HCT116 (cell line): ENCODE data around the gene CBFA2T3. TPM values are rescaled to one million over a fixed set of nuclear protein-coding genes. Genes with fewer than 3 reads are reported as not detected.

Experiments used
- ATAC-seq: fragments of 200-7000 bp; cut with Tn5 transposase; 2 replicates; pipeline ENCODE4 v1.9.1; 2020; ENCODE audit warnings: mild to moderate bottlenecking, moderate library complexity
- BruUV-seq: library from RNA; stranded (reverse); fragments of 400-500 nt; replicated peaks from 2 replicates; lab custom pipeline; 2021; lab: Mats Ljungman, UMichigan
- CTCF ChIA-PET: fragments of 300-600 bp; sonication (Branson Sonifier 250); formaldehyde crosslinking; loops from one replicate; lab custom pipeline; 2021; ENCODE audit warnings: antibody characterized with exemption; lab: Charles Lee
- POLR2A ChIA-PET: fragments of 300-600, 350-600 bp; sonication (Branson Sonifier 250); formaldehyde crosslinking; loops from one replicate; lab custom pipeline; 2021; ENCODE audit warnings: antibody characterized with exemption; lab: Charles Lee
- RAD21 ChIA-PET, 2 experiments: fragments of 300-600 bp; sonication (Branson Sonifier 250); formaldehyde crosslinking; loops; one replicate each; lab custom pipeline; 2023; ENCODE audit warnings: low total read pairs in 2 of 2; ENCODE audit not compliant: uncharacterized antibody in 2 of 2, unreplicated experiment in 2 of 2, low non-redundant PET in 1 of 2; lab: Charles Lee
- DNase-seq: peaks from one replicate; pipeline ENCODE4 v3.0.0-alpha.2; 2010; ENCODE audit warnings: low read depth, low spot score
- H2AFZ ChIP-seq: fragments of 200-600 bp; shearing (Covaris generic), sonication (generic); 2 replicates; pipeline ENCODE4 v1.6.1; 2017; ENCODE audit warnings: low read depth, mixed run types, mixed read lengths, antibody characterized with exemption, low read length; ENCODE audit not compliant: poor library complexity, severe bottlenecking
- H3K27ac ChIP-seq: 2 replicates; pipeline ENCODE4 v1.5.1; 2012; ENCODE audit warnings: low read depth, low read length
- H3K27me3 ChIP-seq: fragments of 200-600 bp; sonication (generic); 2 replicates; pipeline ENCODE4 v1.6.1; 2016; ENCODE audit warnings: mixed run types, low read length, mixed read lengths; ENCODE audit not compliant: insufficient read depth
- H3K36me3 ChIP-seq, 2 experiments: fragments of 200-500 bp in 1 of 2; fragments of 200-600 bp in 1 of 2; sonication (Bioruptor generic) in 1 of 2; sonication (generic) in 1 of 2; 2 replicates each; pipeline versions ENCODE4 v1.5.1 to v1.6.1; 2014 to 2016; ENCODE audit warnings: low read length in 2 of 2, inconsistent platforms in 1 of 2, mixed read lengths in 1 of 2, mixed run types in 1 of 2; ENCODE audit not compliant: insufficient read depth in 2 of 2, control insufficient read depth in 1 of 2
- H3K4me1 ChIP-seq, 2 experiments: fragments of 200-600 bp in 1 of 2; sonication (generic) in 1 of 2; 2 replicates each; pipeline versions ENCODE4 v1.5.1 to v1.6.1; 2012 to 2017; ENCODE audit warnings: low read length in 2 of 2, inconsistent platforms in 1 of 2, mild to moderate bottlenecking in 1 of 2, mixed read lengths in 1 of 2, mixed run types in 1 of 2, moderate library complexity in 1 of 2; ENCODE audit not compliant: insufficient read depth in 2 of 2, control insufficient read depth in 1 of 2
- H3K4me2 ChIP-seq: fragments of 200-600 bp; sonication (generic); 2 replicates; pipeline ENCODE4 v1.6.1; 2017; ENCODE audit warnings: mixed run types, low read length, mixed read lengths
- H3K4me3 ChIP-seq, 2 experiments: fragments of 200-600 bp in 1 of 2; sonication (generic) in 1 of 2; replicated peaks in 1 of 2; 2 replicates each; pipeline ENCODE4 v1.5.1; 2011 to 2016; ENCODE audit warnings: low read length in 2 of 2, control low read depth in 1 of 2, low read depth in 1 of 2, mild to moderate bottlenecking in 1 of 2, mixed read lengths in 1 of 2, mixed run types in 1 of 2
- H3K79me2 ChIP-seq: fragments of 200-600 bp; sonication (generic); 2 replicates; pipeline ENCODE4 v1.6.1; 2017; ENCODE audit warnings: mild to moderate bottlenecking, mixed run types, low read length, moderate library complexity, mixed read lengths; ENCODE audit not compliant: insufficient read depth
- H3K9ac ChIP-seq: fragments of 200-600 bp; sonication (generic); 2 replicates; pipeline ENCODE4 v1.6.1; 2016; ENCODE audit warnings: low read length, mixed read lengths
- H3K9me2 ChIP-seq: fragments of 200-600 bp; sonication (generic), shearing (Covaris generic); 2 replicates; pipeline ENCODE4 v1.6.1; 2017; ENCODE audit warnings: mixed run types, mild to moderate bottlenecking, moderate library complexity; ENCODE audit not compliant: insufficient read depth
- H3K9me3 ChIP-seq, 2 experiments: fragments of 200-500 bp in 1 of 2; fragments of 200-600 bp in 1 of 2; sonication (Bioruptor generic) in 1 of 2; sonication (generic) in 1 of 2; 2 replicates each; pipeline ENCODE4 v1.6.1; 2014 to 2017; ENCODE audit warnings: low read length in 2 of 2, mixed read lengths in 2 of 2, inconsistent platforms in 1 of 2, low read depth in 1 of 2, mild to moderate bottlenecking in 1 of 2, mixed run types in 1 of 2, moderate library complexity in 1 of 2; ENCODE audit not compliant: control insufficient read depth in 1 of 2, insufficient read depth in 1 of 2
- H4K20me1 ChIP-seq: fragments of 200-600 bp; sonication (generic), shearing (Covaris generic); 2 replicates; pipeline ENCODE4 v1.6.1; 2017; ENCODE audit warnings: mixed run types, mild to moderate bottlenecking, moderate library complexity; ENCODE audit not compliant: insufficient read depth
- EGR1 ChIP-seq: IDR thresholded peaks from 2 replicates; pipeline ENCODE4 v1.6.1; 2012; ENCODE audit warnings: low read depth
- ELF1 ChIP-seq: IDR thresholded peaks from 2 replicates; pipeline ENCODE4 v1.6.1; 2012; ENCODE audit warnings: low read depth, borderline replicate concordance
- EZH2 ChIP-seq: fragments of 200-600 bp; sonication (generic); IDR thresholded peaks from 2 replicates; pipeline ENCODE4 v1.6.1; 2017; ENCODE audit warnings: antibody characterized with exemption, mixed run types
- EZH2phosphoT487 ChIP-seq: fragments of 200-600 bp; IDR thresholded peaks from 2 replicates; pipeline ENCODE4 v1.6.1; 2018; ENCODE audit warnings: antibody characterized with exemption, borderline replicate concordance
- FOSL1 ChIP-seq: IDR thresholded peaks from 2 replicates; pipeline ENCODE4 v1.6.1; 2012; ENCODE audit warnings: low read depth
- JUND ChIP-seq: IDR thresholded peaks from 2 replicates; pipeline ENCODE4 v1.6.1; 2012
- MAX ChIP-seq: IDR thresholded peaks from 2 replicates; pipeline ENCODE4 v1.6.1; 2012
- POLR2AphosphoS5 ChIP-seq: IDR thresholded peaks from 2 replicates; pipeline ENCODE4 v1.6.1; 2011; ENCODE audit warnings: mild to moderate bottlenecking, low read depth, low read length, moderate library complexity
- RAD21 ChIP-seq: IDR thresholded peaks from 2 replicates; pipeline ENCODE4 v1.6.1; 2012; ENCODE audit warnings: low read depth, mild to moderate bottlenecking
- SP1 ChIP-seq: IDR thresholded peaks from 2 replicates; pipeline ENCODE4 v1.6.1; 2012; ENCODE audit warnings: low read depth
- SRF ChIP-seq: IDR thresholded peaks from 2 replicates; pipeline ENCODE4 v1.6.1; 2012; ENCODE audit warnings: low read depth
- YY1 ChIP-seq: IDR thresholded peaks from 2 replicates; pipeline ENCODE4 v1.6.1; 2011; ENCODE audit warnings: low read length, low read depth, moderate library complexity, mild to moderate bottlenecking; ENCODE audit not compliant: insufficient replicate concordance; ENCODE audit errors: extremely low read depth
- ZFX ChIP-seq: fragments of 450-650 bp; IDR thresholded peaks from 2 replicates; pipeline ENCODE4 v1.6.1; 2017
- ZNF274 ChIP-seq: fragments of 200-500 bp; sonication (Bioruptor generic); IDR thresholded peaks from 2 replicates; pipeline ENCODE4 v1.6.1; 2014; ENCODE audit warnings: mild to moderate bottlenecking, low read depth, low read length, inconsistent platforms
- intact Hi-C: fragments of 100-400 bp; cut with micrococcal nuclease; formaldehyde crosslinking; loops from 2 replicates; pipeline ENCODE4 v1.10.0; 2022
- total RNA-seq: library from RNA; stranded (reverse); gene quantifications from one replicate; pipeline ENCODE4 v1.2.1, GENCODE V29; 2021; ENCODE audit not compliant: unreplicated experiment
- TF ChIP-seq, protein P1 (sequence below): IDR thresholded peaks from 2 replicates; pipeline ENCODE4 v1.6.1; 2011; ENCODE audit warnings: mild to moderate bottlenecking, low read length, moderate library complexity; ENCODE audit not compliant: insufficient replicate concordance; ENCODE audit errors: extremely low read depth

CBFA2T3 gene
- total RNA-seq, 1 experiment from 2014 or later, result 19.1 TPM

DNA sequence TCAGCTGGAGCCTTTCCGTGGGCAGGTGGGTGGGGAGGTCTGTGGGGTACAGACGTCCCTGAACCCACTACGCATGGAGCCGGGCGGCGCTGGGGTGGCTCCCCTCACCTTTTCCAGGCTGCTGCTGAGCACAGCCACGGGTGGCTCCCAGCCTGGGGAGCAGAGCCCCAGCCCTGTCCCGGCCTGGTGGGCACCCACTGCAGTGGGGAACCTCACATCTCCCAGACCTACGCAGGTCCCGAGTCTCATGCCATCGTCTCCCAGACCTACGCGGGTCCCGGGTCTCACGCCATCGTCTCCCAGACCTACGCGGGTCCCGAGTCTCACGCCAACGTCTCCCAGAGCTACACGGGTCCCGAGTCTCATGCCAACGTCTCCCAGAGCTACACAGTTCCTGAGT is 148.3 kb downstream of the CBFA2T3 start:
- TF ChIP-seq ELF1 (no peak), ZNF274 (no peak), JUND (no peak), YY1 (no peak), EGR1 (no peak), SRF (no peak), MAX (no peak), EZH2phosphoT487 (no peak), POLR2AphosphoS5 (no peak), SP1 (no peak), FOSL1 (no peak), RAD21 (no peak), ZFX (no peak), EZH2 (no peak)
- TF ChIP-seq, protein P1, sequence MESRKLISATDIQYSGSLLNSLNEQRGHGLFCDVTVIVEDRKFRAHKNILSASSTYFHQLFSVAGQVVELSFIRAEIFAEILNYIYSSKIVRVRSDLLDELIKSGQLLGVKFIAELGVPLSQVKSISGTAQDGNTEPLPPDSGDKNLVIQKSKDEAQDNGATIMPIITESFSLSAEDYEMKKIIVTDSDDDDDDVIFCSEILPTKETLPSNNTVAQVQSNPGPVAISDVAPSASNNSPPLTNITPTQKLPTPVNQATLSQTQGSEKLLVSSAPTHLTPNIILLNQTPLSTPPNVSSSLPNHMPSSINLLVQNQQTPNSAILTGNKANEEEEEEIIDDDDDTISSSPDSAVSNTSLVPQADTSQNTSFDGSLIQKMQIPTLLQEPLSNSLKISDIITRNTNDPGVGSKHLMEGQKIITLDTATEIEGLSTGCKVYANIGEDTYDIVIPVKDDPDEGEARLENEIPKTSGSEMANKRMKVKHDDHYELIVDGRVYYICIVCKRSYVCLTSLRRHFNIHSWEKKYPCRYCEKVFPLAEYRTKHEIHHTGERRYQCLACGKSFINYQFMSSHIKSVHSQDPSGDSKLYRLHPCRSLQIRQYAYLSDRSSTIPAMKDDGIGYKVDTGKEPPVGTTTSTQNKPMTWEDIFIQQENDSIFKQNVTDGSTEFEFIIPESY, result no peak
- DNase-seq, result no peak
- Histone ChIP-seq H3K36me3 (no peaks in the 10 kb centered on the region), H3K9me2 (no peaks in the 10 kb centered on the region), H3K9me3 (no peaks in the 10 kb centered on the region), H3K4me3 (no peak overlapping the region), H3K27me3 (no peaks in the 10 kb centered on the region), H2AFZ (no peak overlapping the region), H4K20me1 (no peaks in the 10 kb centered on the region), H3K9ac (no peak overlapping the region), H3K27ac (no peak overlapping the region), H3K4me1 (peaks cover 0 to 4% of the 10 kb centered on the region in 2 experiments; a peak in 1 of 4 replicates), H3K79me2 (no peaks in the 10 kb centered on the region), H3K4me2 (no peak overlapping the region)
- no peak for ATAC-seq
- RAD21 ChIA-PET, result no interaction called here
- no TSS peak for BruUV-seq
- POLR2A ChIA-PET, result no interaction called here
- intact Hi-C loops, result no loop called here
- CTCF ChIA-PET, result no interaction called here
